K562 (cell line): ENCODE results near the gene USP8. TPM values are rescaled to one million over a fixed set of nuclear protein-coding genes. Genes with fewer than 3 reads are reported as not detected.
A peak's percentile ranks its signal among the peaks of the same experiment; 100 is the strongest.

Experiments used
- BRF1 ChIP-seq: IDR thresholded peaks from 3 replicates; pipeline ENCODE4 v1.6.1; 2011; ENCODE audit warnings: borderline replicate concordance, mild to moderate bottlenecking; ENCODE audit not compliant: insufficient read length; ENCODE audit errors: extremely low read depth
- FIP1L1 ChIP-seq: fragments of 200-400 bp; formaldehyde crosslinking; IDR thresholded peaks from 2 replicates; pipeline ENCODE4 v1.6.1; 2018; ENCODE audit warnings: mild to moderate bottlenecking, low read depth, low read length; ENCODE audit not compliant: poor library complexity, severe bottlenecking
- FOXK2 ChIP-seq, 2 experiments: fragments of 450-650 bp; IDR thresholded peaks in 1 of 2; conservative IDR thresholded peaks in 1 of 2; 2 replicates each; pipeline ENCODE4 v1.6.1; 2016; ENCODE audit warnings: low read depth in 2 of 2, mild to moderate bottlenecking in 1 of 2
- MCM3 ChIP-seq: fragments of 450-650 bp; IDR thresholded peaks from 2 replicates; pipeline ENCODE4 v1.6.1; 2016
- RBFOX2 ChIP-seq: fragments of 200-400 bp; formaldehyde crosslinking; IDR thresholded peaks from 2 replicates; pipeline ENCODE4 v1.6.1; 2017; ENCODE audit warnings: low read depth, mild to moderate bottlenecking, low read length, moderate library complexity
- TAL1 ChIP-seq: fragments of 450-650 bp; IDR thresholded peaks from 2 replicates; pipeline ENCODE4 v1.6.1; 2016; ENCODE audit warnings: mild to moderate bottlenecking
- TEAD1 ChIP-seq, 2 experiments: fragments of 450-650 bp in 1 of 2; sonication (generic) in 1 of 2; formaldehyde crosslinking; IDR thresholded peaks; 2 replicates each; pipeline versions ENCODE4 v1.4.0 to v1.8.0; 2020 to 2022; ENCODE audit warnings: mild to moderate bottlenecking in 2 of 2, missing genetic modification reagents in 1 of 2
- YBX1 ChIP-seq: fragments of 450-650 bp; IDR thresholded peaks from 2 replicates; pipeline ENCODE4 v1.7.1; 2016; ENCODE audit warnings: mild to moderate bottlenecking
- ZNF175 ChIP-seq: fragments of 200-800 bp; sonication (Bioruptor generic); IDR thresholded peaks from 2 replicates; pipeline ENCODE4 v1.6.1; 2016; ENCODE audit warnings: low read depth, mild to moderate bottlenecking, missing genetic modification characterization, missing compliant biosample characterization
- ZSCAN32 ChIP-seq: fragments of 450-650 bp; formaldehyde crosslinking; IDR thresholded peaks from 2 replicates; pipeline ENCODE4 v1.4.0; 2020; ENCODE audit warnings: mild to moderate bottlenecking, moderate library complexity
- ZZZ3 ChIP-seq: fragments of 450-650 bp; IDR thresholded peaks from 2 replicates; pipeline ENCODE4 v1.6.1; 2016; ENCODE audit warnings: antibody characterized with exemption, mild to moderate bottlenecking, moderate library complexity
- polyA plus RNA-seq, 8 experiments: library from polyadenylated mRNA; depleted of rRNA in 4 of 8; stranded (reverse) in 5 of 8; unstranded in 3 of 8; fragments of >200 nt; fragmentation: Nextera tagmentation in 2 of 8; fragmentation: Illumina TruSeq in 1 of 8; extraction: Ambion mirVana in 2 of 8; extraction: Trizol in 1 of 8; gene quantifications; 2 replicates each; pipeline versions ENCODE4 v1.2.1 to v1.2.3, GENCODE V29; 2011 to 2014; ENCODE audit warnings: inconsistent platforms in 1 of 8, missing spikeins in 1 of 8
- total RNA-seq, 7 experiments: library from RNA; depleted of rRNA in 6 of 7; stranded (reverse); fragments of >200 nt in 6 of 7; fragmentation: Illumina TruSeq in 2 of 7; extraction: Trizol in 2 of 7; gene quantifications; 2 replicates each; pipeline versions ENCODE4 v1.2.1 to v1.2.3, GENCODE V29; 2011 to 2021; ENCODE audit warnings: low replicate concordance in 1 of 7
- TF ChIP-seq, protein P1 (sequence below), 3 experiments: fragments of 200-800 bp in 1 of 3; fragments of 250-450 bp in 1 of 3; fragments of 450-650 bp in 1 of 3; sonication (Bioruptor Pico) in 1 of 3; sonication (Bioruptor generic) in 1 of 3; formaldehyde crosslinking in 1 of 3; IDR thresholded peaks; 2 replicates each; pipeline versions ENCODE4 v1.6.1 to v1.8.0; 2016 to 2022; ENCODE audit warnings: mild to moderate bottlenecking in 2 of 3, missing genetic modification characterization in 2 of 3, missing compliant biosample characterization in 1 of 3, moderate library complexity in 1 of 3
- TF ChIP-seq, protein P2 (sequence below): fragments of 450-650 bp; IDR thresholded peaks from 2 replicates; pipeline ENCODE4 v1.6.1; 2018; ENCODE audit warnings: mild to moderate bottlenecking, low read depth; ENCODE audit not compliant: partially characterized antibody
- TF ChIP-seq, protein P3 (sequence below): fragments of 450-650 bp; formaldehyde crosslinking; IDR thresholded peaks from 2 replicates; pipeline ENCODE4 v1.4.0; 2020; ENCODE audit warnings: mild to moderate bottlenecking, moderate library complexity
- TF ChIP-seq, protein P4 (sequence below): fragments of 250-450 bp; sonication (Bioruptor Pico); IDR thresholded peaks from 2 replicates; pipeline ENCODE4 v1.4.0; 2020; ENCODE audit warnings: mild to moderate bottlenecking
- TF ChIP-seq, protein P5 (sequence below): sonication (generic); formaldehyde crosslinking; IDR thresholded peaks from 2 replicates; pipeline ENCODE4 v1.8.0; 2023; ENCODE audit warnings: mild to moderate bottlenecking, missing genetic modification reagents

Gene USP8
- total and polyA plus RNA-seq, 9 of the 15 experiments (the other 6 are each of a cell fraction or from before 2014, with no cell fraction given): 35.1 to 58.4 (median 46.1) TPM

DNA sequence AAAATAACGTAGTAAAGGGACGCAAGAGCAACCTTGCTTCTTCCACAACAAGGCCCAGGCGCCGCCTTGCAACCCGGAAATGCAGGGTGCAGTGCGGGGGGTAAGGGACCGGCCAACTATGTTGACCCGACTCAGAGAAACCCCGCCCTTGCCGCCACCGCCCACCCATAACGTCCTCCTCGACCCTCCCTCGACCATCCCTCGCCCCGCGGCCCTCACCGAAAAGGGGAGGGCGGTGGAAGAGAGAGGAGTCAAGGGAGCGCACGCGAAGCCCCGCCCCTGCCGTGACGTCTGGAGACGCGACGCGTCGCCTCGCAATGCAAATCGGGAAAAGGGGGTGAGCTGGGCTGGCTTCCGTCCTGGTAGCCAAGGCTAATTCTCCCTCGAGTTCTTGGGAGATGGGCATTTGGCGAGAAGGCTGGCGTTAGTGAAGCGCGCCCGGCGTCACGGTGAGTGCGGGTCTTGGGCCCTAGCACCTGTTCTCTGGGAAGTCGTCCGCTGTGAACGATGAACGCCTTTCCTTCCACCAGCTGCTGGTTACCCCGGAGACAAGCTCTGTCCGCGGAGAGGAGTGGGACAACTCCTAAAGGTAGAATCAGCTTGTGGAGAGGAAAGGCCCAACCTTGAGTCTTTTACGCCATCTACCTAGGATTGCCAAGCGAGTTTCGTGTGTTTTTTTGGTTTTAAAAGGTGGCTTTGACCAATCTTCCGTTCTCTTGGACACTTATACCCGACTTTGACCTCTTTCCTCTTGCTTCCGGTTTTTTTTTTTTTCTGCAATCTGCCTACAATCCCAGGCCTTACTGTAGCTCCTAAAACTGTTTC is at the start of gene USP8 (continued):
- TF ChIP-seq, protein P1, sequence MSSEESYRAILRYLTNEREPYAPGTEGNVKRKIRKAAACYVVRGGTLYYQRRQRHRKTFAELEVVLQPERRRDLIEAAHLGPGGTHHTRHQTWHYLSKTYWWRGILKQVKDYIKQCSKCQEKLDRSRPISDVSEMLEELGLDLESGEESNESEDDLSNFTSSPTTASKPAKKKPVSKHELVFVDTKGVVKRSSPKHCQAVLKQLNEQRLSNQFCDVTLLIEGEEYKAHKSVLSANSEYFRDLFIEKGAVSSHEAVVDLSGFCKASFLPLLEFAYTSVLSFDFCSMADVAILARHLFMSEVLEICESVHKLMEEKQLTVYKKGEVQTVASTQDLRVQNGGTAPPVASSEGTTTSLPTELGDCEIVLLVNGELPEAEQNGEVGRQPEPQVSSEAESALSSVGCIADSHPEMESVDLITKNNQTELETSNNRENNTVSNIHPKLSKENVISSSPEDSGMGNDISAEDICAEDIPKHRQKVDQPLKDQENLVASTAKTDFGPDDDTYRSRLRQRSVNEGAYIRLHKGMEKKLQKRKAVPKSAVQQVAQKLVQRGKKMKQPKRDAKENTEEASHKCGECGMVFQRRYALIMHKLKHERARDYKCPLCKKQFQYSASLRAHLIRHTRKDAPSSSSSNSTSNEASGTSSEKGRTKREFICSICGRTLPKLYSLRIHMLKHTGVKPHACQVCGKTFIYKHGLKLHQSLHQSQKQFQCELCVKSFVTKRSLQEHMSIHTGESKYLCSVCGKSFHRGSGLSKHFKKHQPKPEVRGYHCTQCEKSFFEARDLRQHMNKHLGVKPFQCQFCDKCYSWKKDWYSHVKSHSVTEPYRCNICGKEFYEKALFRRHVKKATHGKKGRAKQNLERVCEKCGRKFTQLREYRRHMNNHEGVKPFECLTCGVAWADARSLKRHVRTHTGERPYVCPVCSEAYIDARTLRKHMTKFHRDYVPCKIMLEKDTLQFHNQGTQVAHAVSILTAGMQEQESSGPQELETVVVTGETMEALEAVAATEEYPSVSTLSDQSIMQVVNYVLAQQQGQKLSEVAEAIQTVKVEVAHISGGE (CRISPR knock-in tag; IDR thresholded peaks at IDR 0.05): peak in 2 of 3 experiments; percentile 33 to 74; a peak in 2 of 6 replicates
- TF ChIP-seq YBX1 (no peak), FIP1L1 (peak; percentile 5), ZZZ3 (no peak), TEAD1 (CRISPR knock-in tag; IDR thresholded peaks at IDR 0.05) (0 out of 4 replicates have a peak, but pooled peaks of 1 of the 2 experiments have one; percentile 15), BRF1 (no peak), ZSCAN32 (CRISPR knock-in tag) (no peak), FOXK2 (conservative IDR thresholded peaks at IDR 0.05 in 1 of 2, IDR thresholded peaks at IDR 0.05 in 1 of 2; ENCODE audit: low read depth in 2 of 2) (peak; percentile 96 to 97), TAL1 (no peak), ZNF175 (CRISPR knock-in tag) (no peak; the same call in 1 of the 2 replicates), RBFOX2 (peak; percentile 95), MCM3 (no peak)
- TF ChIP-seq, protein P2, sequence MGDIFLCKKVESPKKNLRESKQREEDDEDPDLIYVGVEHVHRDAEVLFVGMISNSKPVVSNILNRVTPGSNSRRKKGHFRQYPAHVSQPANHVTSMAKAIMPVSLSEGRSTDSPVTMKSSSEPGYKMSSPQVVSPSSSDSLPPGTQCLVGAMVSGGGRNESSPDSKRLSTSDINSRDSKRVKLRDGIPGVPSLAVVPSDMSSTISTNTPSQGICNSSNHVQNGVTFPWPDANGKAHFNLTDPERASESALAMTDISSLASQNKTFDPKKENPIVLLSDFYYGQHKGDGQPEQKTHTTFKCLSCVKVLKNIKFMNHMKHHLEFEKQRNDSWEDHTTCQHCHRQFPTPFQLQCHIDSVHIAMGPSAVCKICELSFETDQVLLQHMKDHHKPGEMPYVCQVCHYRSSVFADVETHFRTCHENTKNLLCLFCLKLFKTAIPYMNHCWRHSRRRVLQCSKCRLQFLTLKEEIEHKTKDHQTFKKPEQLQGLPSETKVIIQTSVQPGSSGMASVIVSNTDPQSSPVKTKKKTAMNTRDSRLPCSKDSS: no peak
- TF ChIP-seq, protein P3, sequence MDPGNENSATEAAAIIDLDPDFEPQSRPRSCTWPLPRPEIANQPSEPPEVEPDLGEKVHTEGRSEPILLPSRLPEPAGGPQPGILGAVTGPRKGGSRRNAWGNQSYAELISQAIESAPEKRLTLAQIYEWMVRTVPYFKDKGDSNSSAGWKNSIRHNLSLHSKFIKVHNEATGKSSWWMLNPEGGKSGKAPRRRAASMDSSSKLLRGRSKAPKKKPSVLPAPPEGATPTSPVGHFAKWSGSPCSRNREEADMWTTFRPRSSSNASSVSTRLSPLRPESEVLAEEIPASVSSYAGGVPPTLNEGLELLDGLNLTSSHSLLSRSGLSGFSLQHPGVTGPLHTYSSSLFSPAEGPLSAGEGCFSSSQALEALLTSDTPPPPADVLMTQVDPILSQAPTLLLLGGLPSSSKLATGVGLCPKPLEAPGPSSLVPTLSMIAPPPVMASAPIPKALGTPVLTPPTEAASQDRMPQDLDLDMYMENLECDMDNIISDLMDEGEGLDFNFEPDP (CRISPR knock-in tag): no peak
- TF ChIP-seq, protein P4, sequence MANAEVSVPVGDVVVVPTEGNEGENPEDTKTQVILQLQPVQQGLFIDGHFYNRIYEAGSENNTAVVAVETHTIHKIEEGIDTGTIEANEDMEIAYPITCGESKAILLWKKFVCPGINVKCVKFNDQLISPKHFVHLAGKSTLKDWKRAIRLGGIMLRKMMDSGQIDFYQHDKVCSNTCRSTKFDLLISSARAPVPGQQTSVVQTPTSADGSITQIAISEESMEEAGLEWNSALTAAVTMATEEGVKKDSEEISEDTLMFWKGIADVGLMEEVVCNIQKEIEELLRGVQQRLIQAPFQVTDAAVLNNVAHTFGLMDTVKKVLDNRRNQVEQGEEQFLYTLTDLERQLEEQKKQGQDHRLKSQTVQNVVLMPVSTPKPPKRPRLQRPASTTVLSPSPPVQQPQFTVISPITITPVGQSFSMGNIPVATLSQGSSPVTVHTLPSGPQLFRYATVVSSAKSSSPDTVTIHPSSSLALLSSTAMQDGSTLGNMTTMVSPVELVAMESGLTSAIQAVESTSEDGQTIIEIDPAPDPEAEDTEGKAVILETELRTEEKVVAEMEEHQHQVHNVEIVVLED (CRISPR knock-in tag): peak; percentile 77
- TF ChIP-seq, protein P5, sequence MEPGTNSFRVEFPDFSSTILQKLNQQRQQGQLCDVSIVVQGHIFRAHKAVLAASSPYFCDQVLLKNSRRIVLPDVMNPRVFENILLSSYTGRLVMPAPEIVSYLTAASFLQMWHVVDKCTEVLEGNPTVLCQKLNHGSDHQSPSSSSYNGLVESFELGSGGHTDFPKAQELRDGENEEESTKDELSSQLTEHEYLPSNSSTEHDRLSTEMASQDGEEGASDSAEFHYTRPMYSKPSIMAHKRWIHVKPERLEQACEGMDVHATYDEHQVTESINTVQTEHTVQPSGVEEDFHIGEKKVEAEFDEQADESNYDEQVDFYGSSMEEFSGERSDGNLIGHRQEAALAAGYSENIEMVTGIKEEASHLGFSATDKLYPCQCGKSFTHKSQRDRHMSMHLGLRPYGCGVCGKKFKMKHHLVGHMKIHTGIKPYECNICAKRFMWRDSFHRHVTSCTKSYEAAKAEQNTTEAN (CRISPR knock-in tag): peak; percentile 18; the same call in 1 of the 2 replicates
